ENCODE results near the gene NUP58.

The NUP58 gene

GRCh38 chr13:25380082-25380481 is 78.7 kb downstream of the NUP58 start:
- DNase-seq (ENCODE audit: low read depth), result no peak

DNA sequence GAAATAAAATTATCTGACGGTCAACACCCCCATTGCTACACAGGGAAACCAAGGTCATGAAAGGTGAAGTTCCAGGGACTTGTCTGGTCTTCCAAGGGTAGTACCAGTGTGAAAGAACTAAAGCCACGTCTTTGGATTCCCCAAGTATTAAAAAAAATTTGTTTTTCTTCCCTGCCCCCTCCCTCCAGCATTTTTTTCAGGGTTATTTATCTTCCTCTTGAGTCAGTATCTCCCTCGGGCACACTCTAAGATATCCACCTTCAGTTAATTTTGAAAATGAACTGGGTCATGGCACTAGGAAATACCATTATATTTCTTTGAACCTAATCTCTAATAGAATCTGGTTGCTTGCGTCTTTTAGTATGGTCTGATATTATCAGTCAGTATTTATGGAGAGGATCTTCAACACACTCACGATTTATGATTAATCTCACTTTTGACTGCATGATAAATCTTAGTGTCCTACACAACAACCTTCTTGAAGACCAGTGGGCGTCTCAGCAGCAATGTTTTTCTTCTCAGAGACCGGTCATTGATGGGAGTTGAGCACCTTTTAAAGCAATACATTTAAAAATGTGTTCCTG is 79.4 kb downstream of the NUP58 start:
- TF ChIP-seq CTCF (IDR thresholded peaks at IDR 0.05; ENCODE audit: control insufficient read depth, extremely low read depth, insufficient read depth), result no peak
- H3K4me3 ChIP-seq (ENCODE audit: low read depth, low read length), result no peak overlapping the region
- no peak for DNase-seq (ENCODE audit: low read depth)

More at GRCh38 chr13:25380082-25380481, 78.7 kb downstream of the NUP58 start:
- TF ChIP-seq CTCF (IDR thresholded peaks at IDR 0.05; ENCODE audit: control insufficient read depth, extremely low read depth, insufficient read depth), result no peak
- H3K4me3 ChIP-seq (ENCODE audit: low read depth, low read length), result no peak overlapping the region

GRCh38 chr13:25384758-25385410 is 83.5 kb downstream of the NUP58 start:
- TF ChIP-seq CTCF (IDR thresholded peaks at IDR 0.05; ENCODE audit: control insufficient read depth, extremely low read depth, insufficient read depth), result no peak
- no peak for DNase-seq (ENCODE audit: low read depth)

DNA sequence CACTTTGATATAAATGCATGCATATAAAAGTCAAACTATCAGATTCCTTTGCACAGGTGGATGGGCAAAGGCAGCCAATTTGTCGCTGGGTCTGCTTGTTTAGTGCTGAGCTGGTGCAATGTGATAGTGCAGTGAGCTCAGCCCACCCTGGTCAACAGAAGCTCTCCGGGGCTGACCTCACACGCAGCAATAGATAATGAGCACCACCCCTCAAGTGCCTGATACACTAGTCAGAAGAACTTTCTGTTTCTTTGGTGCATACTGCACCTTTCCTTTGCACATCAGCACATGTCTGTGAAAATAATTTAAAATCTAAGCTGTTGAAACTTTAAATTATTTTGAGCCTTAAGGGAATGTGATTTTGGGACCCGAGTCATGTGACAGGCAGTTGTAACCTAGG is 90.5 kb downstream of the NUP58 start:
- no peak for DNase-seq (ENCODE audit: low read depth)
- no peak overlapping the region for H3K4me3 ChIP-seq (ENCODE audit: low read depth, low read length)
- no peak for TF ChIP-seq CTCF (IDR thresholded peaks at IDR 0.05; ENCODE audit: control insufficient read depth, extremely low read depth, insufficient read depth)

More at GRCh38 chr13:25384758-25385410, 83.5 kb downstream of the NUP58 start:
- H3K4me3 ChIP-seq (ENCODE audit: low read depth, low read length), result no peak overlapping the region

Measured in LNCaP clone FGC (cell line).